NCI-H1436 (cell line): Measurements from ENCODE around the gene MAML3.

Experiments used
- DNase-seq: peaks from one replicate; lab custom pipeline; 2025; lab: John Stamatoyannopoulos, UW

The MAML3 gene

DNA sequence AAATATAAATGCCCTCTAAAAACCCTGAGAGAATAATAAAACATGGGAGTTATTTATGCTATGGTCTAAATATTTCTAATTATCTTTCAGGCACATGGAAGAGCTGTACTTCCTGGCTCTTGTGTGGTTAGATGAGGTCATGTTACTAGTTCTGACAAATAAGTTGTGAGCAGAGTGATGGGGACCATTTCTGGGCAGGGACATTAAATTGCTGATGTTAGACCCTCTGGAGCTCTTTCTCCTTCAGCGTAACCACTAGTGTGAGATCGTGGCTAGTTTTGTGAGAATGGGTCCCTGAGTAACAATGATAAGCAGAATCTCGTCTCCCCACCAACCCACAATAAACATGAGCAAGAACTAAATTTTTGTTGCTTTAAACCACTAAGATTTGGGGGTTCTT lies 108.0 kb downstream of the MAML3 start:
- no peak for DNase-seq

DNA sequence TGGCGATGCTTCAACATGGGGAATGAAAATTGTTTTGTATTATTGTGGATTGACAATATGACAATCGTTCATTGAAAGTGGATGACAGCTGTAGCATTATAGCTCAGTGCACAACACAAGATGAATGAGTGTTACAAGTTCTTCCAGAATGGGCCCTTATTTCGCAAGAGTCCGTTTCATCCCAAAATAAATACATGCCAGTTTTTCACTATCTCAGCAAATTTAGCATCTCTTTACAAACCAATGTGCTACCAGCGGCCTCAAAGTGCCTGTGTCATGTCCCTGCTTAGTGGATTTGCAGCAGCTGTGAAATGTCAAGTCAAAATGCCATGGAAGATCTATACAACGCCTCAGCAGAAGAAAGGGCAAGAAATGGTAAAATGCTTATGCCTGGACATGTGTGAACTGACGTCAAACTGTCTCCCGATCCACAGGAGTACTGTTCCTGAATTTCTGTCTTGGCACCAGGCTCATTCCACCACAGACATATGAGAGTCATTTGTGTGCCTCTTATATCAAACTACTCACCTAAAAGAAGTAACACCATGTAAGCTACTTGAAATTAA lies 109.6 kb downstream of the MAML3 start:
- no peak for DNase-seq

DNA sequence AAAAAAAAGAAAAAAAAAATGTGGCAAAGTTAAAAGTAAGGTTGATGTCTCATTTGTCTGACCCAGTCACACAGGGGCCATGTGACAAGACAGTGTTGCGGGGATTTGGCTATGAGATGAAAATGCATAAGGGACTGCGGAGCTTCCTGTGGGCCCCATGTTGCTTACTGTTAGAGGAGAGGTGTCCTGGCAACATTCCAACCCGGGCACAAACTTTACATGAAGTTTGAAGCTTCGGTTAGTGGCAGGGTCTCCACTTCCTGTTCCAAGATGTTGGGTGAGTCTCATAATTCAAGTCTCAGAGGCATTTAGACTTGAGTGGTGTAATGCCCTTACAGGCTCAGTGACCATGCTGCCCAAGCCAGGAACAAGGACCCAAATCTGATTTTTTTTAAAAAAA lies 111.3 kb downstream of the MAML3 start:
- DNase-seq: no peak

DNA sequence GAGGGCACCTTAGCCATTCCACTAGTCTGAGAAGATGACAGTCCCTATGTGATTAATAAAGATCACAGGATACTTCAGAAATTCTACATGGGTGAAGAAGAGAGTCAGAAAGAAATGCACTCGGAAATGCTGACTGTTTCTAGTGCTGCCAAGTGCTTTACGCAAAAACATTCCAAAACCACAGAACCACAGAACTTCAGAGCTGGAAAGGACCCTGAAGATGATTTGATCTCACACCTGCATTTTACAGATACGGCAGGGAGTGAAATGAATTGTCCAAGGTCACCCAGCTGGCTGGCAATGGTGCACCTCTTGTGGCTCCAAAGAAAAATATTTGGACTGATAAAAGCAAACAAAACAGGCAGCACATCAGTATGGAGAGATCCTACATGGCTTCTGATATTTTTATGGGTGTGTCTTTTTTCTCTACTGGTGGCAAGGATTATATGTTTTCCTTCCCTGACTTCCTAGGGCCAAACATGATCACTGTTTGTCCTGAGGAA lies 115.9 kb downstream of the MAML3 start:
- no peak for DNase-seq

DNA sequence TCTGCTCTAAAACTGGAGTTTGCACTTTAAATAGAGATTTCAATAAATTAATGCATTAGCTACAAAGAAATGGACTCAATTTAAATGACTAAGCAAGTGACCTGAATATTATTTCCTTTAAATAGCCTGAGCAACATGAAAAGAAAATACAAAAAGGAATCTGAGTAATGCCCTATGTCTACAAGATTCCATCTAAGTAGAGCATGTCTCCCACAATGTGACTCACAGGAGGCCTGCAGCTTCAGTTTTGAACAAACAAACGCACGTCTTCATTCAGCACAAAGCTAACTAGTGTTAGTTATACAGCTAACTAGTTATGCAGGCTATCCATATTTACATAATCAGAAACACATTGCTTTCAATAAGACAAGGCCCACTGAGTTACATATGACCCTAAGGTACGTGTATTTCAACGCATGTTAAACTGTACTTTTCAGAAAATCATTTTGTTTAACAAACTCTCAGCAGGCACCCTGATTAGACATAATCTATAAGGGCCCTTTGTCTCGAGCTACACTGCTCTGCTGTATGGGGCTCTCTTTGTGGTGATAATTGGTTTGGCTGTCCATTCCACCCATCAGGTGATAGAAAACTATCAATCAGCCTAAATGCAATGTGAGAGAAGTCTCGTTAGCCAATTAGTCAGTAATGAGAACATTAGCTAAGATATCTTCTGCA lies 116.5 kb downstream of the MAML3 start:
- no peak for DNase-seq

DNA sequence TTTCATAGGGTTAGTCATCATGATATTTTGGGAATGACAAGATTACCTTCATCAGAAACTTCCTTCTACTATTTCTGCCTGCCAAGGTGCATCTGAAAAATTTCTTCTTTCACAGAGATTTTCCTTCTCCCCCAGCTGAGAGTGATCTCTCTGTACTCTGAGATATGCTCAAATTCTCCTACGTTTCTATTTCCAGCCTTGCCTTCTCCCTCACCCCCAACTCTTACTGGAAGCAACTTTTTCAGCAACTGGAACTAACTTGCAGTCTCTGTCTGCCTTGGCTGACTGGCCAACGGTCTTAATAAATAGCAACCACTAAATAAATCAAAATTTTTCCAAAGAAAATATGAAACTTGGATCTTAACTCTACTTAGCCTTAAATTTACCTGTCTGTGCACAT lies 122.3 kb downstream of the MAML3 start:
- DNase-seq: no peak

DNA sequence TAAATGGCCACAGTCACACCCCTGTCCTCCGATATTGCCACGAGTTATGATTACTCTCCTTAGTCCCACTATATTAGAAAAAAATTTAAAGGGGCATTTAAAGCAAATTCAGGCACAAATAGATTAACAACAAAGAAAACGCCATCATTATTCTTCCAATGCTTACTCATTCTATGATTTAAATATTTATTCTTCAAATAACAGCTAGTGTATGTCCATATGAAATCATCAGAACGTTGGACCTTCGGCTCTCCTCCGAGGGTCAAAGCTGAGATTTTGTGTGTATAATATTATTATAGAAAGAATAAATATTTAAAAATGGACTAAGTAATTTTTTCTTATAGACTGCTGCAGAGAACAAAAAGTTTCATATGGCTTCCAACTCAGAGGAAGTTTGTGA lies 122.9 kb downstream of the MAML3 start:
- no peak for DNase-seq

DNA sequence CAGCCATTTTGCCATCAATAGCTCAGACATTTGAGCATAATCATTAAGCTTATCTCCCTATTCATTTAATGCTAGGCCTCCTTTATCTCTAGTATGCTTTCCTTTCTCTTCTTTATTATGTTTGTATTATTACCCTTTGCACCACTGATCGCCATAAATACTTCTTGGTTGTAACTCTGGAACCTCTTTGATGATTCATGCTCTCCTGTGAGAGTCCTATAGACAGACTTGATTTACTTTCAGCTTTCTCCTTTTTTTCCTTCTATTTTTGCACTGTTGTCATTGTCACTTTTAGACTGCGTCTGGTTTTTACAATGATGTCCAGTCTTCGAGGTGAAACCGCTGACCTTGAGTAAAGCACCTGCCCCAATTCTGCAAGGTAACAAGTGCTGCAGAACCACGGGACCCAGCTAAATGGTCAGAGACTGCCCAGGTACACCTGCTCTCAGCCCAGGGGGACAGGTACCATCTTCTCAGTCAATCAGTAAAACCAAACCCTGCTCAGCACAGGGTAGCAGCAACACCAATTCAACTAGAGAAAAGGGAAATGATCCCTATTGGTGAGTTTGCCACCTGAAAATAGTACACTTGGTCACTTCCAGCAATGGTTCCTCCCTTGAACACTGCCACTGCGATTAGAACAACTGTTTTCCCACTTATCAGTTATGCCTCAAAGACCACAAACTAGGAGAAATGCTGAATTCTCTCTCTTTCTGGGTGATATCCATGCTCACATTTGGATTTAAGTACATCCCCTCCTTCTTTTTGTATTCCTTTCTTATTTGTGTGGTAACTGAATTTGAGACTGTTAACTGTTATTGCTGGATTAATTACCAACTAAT lies 125.1 kb downstream of the MAML3 start:
- DNase-seq: no peak

DNA sequence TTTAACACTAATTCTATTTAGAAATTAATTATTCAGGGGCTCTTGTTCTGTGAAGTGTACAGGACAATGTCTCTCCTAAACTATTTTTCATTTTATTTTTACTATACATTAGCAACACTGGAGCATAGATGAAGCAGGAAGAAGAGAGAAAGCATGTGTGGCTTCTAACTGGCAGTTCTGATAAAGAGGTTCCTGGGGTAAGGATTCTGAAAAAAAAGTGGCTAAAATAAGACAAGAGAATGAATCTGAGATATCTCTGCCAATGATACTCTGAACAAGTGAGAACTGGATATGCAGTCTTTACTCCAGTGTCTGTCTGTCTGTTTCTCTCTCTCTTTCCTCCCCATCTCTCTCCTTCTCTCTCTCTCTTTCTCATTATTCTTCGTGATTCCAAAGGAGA lies 125.9 kb downstream of the MAML3 start:
- no peak for DNase-seq

DNA sequence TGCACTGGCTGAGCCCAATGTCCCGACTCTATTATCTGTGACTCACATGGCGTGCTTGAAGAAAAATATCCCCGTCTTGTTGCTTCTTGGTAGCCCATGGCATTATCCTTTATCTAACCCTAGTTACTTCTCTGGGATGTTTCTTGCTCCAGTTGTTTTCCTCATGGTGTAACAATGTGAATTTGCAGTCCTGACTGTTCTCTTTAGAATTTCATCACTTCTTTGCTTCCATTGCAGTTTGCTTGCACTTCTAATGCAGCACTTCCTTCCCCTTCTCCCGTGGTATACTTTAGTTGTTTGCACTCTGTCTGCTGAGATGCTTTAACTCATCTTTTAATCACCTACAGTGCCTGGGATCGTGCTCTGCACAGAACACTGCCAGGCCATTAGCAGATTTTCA lies 126.9 kb downstream of the MAML3 start:
- DNase-seq: no peak

DNA sequence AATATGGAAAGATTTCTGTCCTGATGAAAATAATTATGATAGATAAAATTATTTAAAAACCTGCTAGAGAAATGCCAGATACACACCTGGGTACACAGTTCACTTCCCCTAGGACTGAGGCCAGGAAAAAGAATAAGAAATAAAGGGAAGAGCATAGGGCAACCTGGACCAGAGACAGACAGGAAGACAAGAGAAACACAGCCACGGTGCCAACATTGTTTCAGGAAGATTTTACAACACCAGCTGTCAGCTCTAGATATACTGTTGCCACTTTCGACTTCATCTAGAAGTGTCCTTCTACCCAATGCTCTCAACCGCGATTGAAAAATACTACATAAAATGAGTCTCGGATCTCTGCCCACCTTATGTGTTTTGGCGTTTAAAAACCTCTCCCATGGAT lies 128.5 kb downstream of the MAML3 start:
- DNase-seq: no peak

DNA sequence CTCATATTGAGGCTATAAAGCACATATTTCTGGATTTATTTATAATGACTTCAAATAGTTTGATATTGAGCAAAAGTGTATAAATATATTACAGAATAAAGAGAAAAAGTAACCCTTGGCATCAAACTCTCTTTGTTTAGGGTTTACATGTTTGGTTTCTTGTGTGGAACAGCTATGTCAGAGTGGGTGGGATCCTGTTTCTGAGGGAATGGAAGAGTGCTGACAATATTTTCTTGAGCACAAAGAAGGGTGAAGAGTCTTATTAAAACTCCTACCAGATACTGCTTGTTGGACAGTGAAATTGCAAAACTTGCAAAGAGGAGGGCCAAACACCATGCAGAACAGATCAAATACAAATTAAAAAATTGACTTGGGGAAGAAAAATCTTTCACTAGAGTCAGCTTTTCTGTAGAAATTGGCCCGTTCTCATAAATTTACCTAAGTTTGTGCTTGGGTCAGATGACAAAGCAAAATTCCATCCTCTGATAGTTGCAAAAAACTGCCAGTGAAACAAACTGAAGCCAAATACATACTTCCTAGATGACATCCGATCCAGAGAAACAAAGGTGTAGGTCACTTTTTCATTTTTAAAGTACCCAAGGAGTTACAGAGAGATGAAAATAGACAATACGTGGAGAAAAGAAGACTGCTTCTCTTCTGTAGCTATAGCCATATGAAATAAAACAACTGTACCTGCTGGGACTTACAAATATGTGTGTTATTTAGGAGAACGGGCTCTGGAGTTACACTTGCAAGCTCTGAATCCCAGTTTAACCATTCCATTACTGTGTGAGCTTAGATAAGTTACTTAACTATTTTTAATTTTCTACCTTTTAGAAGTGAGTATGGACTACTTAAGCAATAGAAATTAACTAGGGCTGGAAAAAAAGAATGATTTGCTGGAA lies 133.3 kb downstream of the MAML3 start:
- DNase-seq: no peak

DNA sequence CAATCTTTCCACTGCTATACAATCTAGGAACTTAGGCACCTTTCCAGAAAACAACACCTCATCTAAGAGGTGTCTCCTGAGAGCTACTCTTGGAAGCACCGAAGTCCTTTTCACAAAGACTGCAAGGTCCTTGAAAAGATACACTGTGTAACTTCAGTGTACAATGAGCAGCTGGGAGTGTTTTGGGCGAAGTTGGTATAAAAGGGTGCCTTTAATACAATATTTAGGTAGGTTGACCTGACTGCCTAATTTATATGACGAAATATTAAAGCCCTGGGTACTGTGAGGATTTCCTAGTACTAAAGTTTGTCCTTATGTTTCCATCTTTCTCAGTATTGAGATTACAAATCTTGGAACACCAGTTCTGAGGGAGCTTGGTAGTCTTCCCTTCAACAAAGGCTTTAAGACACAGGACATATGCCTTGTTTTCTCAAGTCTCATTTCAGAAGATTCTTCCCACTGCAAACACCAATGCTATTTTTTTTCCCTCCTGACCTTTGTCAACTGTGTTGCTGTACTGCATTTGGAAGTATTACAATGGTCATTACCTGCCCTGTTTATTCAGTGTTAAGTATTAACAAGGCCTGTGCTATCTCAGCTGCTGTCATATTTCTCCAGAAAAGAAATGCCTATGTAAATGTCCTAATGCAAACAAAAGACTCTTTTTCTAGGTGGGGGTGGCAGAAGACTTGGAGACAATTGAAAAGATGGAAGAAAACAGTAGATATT lies 134.2 kb downstream of the MAML3 start:
- DNase-seq: peak; percentile 41

DNA sequence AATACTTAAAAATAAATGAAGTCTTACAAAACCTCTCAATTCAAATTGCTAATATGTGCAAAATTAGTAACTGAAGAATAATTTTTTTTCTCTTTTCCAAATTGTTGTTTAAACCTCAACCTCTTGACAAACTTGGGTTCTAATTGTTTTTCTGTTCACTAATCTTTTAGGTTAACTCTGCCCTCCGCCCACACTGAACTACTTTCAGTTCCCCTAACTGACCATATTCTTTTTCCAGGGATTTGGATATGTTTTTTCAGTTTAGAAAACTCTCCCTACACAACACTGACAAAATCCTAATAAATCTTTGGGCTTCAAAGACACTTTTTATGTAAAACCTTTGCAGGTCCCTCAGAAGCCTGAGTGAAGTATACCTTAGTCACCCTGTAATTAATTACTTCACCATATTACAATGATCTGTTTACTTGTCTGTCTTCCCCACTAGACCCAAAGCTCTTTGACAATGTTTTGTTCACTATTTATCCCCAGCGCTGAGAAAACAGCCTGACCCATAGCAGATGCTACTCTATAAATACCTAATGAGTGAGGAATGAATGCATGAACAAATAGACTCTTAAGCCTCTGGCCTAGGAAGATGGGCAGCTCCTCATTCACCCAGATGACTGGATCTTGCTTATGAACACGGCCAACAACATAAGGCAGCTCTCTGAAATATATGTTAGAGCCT lies 134.9 kb downstream of the MAML3 start:
- no peak for DNase-seq

DNA sequence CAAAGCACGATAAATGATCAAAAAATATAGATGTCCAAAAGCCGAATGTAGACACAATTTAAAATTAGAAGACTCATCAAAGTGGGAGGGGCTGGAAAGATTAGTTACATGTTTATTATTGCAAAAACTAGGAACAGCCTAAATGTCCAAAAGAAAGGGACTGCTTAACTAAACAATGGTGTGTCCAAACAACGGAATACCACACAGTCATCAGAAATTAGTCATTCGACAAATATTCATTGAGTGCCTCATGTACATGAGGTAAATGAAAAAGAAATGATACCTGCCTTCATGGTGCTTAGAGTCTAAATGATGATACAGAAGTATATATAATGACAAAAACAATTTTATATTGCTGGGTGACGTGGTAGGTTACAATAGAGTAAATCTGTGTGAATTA lies 139.7 kb downstream of the MAML3 start:
- DNase-seq: no peak

DNA sequence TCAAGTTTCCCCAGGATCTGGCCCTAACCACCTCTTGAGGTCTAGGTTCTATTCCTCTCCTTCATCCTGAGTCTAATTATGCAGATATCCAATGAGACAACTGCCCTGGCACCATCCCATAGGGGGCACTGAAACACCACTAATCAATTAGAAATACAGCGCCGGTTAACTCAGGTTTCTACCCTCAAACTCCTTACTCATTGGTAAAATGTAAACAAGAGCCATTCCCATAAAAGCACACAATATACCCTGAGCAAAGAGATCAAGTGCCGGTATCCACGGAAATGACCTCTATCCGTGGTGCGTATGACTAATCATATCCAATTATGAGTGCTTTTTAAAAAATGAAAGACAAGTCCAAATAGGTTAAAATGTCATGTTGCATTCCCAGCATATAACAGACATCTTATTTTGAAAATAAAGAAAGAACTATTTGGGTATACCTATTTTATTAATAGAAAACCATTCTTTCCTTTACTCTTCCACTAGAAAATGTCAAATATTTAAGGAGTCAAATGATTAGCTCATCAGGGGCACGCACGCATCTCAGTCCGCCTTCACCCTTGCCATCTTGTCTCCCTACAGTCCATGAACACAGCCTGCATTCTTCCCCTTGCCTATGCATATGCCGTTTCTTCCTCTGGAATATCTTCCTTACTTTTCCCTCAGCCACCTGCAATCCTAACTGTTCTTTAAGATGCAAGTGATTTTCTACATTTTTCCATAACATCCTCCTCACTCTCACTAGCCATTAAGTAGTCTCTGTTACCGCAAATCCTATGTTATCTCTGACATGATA lies 141.1 kb downstream of the MAML3 start:
- DNase-seq: no peak

DNA sequence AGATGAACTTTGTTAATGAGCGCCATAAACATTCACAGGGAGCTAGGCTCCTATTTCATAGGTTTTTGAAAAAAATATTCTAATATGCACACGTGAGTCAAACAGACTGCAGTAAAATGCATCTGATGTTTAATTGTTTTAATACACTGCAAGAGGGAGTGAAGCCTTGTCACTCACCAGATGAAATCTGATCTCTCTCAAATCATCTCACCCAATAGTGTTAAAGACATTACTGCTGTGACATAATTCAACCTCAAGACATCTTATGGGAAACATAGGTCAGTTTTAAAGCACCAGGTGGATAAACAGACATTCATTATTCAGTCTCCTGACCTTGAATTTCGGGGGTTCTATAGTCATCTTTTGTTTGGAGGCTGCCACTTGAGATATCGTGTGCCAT lies 148.3 kb downstream of the MAML3 start:
- DNase-seq: peak; percentile 66

DNA sequence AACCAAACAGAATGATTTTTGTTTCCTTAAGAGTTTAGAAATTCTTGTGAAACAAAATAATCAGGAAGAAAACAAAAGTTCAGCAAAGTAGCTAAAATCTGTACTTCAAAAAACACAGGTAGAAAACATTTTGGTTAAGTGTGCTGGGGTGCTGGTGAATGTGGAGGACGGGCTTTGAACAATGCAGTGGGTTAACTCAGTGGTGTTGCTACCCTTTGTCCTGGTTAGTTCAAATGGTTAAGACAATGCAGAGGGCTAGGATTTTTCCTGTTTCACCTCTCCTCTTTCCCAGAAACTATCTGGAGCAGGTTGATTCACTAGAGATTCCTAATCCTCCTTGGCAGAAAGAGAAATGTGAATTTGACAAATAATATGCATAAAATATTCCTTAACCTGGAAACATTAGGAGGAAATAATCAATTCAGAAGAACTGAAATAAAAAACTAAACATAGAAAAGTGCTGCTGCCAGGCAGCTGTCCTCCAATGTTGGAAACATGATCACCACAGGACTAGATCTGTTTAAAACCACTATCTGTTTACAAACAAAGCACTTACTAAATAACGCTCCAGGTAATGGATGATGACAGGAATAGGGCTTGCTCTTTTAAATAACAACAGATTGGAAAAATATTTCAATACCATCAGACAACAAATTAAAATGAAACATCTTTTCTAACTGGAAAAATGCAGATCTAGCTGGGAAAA lies 148.9 kb downstream of the MAML3 start:
- DNase-seq: no peak

DNA sequence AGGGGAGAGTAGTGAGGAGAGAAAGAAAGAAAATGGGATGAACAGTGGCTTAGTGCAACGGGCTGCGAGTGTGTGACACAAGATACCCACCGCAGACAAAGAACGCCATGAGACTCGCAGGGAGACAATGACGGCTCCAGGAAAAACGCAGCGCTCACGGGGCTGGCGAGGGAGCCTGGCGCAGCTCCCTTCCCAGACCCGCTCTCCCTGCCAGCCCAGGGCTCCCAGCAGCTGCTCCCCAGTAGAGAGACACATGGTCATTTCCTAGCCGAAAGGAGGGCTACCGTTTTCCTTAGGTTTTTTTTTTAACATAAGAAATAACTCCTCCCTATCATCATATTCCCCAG lies 149.5 kb downstream of the MAML3 start:
- DNase-seq: no peak
